HepG2 (cell line): ENCODE results near the gene DEFB124. TPM values are rescaled to one million over a fixed set of nuclear protein-coding genes. Genes with fewer than 3 reads are reported as not detected.
"Not testable (repeated sequence)": the region's sequence is repeated elsewhere in the genome, so short reads cannot be mapped to it uniquely, and the experiment has no call there.

Source experiments
- ATAC-seq: fragments of 200-7000 bp; cut with Tn5 transposase; 3 replicates; pipeline ENCODE4 v1.9.1; 2020; ENCODE audit warnings: mild to moderate bottlenecking, moderate library complexity
- BruUV-seq: library from RNA; stranded (reverse); fragments of 400-500 nt; replicated peaks from 2 replicates; lab custom pipeline; 2021; lab: Mats Ljungman, UMichigan
- CTCF ChIA-PET: fragments of 300-600 bp; formaldehyde crosslinking; extraction: SDS; loops from one replicate; lab custom pipeline; 2021; ENCODE audit warnings: low total read pairs, inconsistent platforms, low intra/inter-chr PET ratio; lab: Yijun Ruan, JAX
- POLR2A ChIA-PET: fragments of 350-600 bp; sonication (Branson Sonifier 250); formaldehyde crosslinking; loops from one replicate; lab custom pipeline; 2020; ENCODE audit warnings: antibody characterized with exemption, inconsistent platforms; lab: Yijun Ruan, JAX
- DNase-seq: peaks from one replicate; pipeline ENCODE4 v3.0.0-alpha.2; 2015; ENCODE audit warnings: low spot score
- FAIRE-seq: peaks from 3 replicates; lab custom pipeline; 2011; peaks lifted over from hg19 to GRCh38; lab: Jason Lieb, UNC
- H2AFZ ChIP-seq: one replicate; pipeline ENCODE4 v1.6.1; 2011; ENCODE audit warnings: low read length, inconsistent platforms
- H3K27ac ChIP-seq: fragments of 300-600 bp; 3 replicates; pipeline ENCODE4 v1.8.0; 2011; ENCODE audit warnings: mixed run types, mild to moderate bottlenecking, mixed read lengths, low read length, inconsistent platforms; ENCODE audit not compliant: insufficient read depth; ENCODE audit errors: extremely low read length
- H3K27me3 ChIP-seq, 2 experiments: fragments of 200-600 bp in 1 of 2; 2 replicates in 1 of 2; 3 replicates in 1 of 2; pipeline versions ENCODE4 v1.6.0 to v1.8.0; 2011; ENCODE audit warnings: low read length in 2 of 2, mild to moderate bottlenecking in 2 of 2, moderate library complexity in 2 of 2, inconsistent platforms in 1 of 2; ENCODE audit not compliant: insufficient read depth in 2 of 2, control insufficient read depth in 1 of 2
- H3K36me3 ChIP-seq, 2 experiments: fragments of 200-600 bp in 1 of 2; replicated peaks in 1 of 2; 2 replicates in 1 of 2; 3 replicates in 1 of 2; pipeline versions ENCODE4 v1.5.1 to v1.8.0; 2011; ENCODE audit warnings: low read length in 2 of 2, inconsistent platforms in 1 of 2; ENCODE audit not compliant: insufficient read depth in 2 of 2, control insufficient read depth in 1 of 2
- H3K4me1 ChIP-seq: 2 replicates; pipeline ENCODE4 v1.5.1; 2012; ENCODE audit warnings: low read length, inconsistent platforms; ENCODE audit not compliant: insufficient read depth
- H3K4me2 ChIP-seq: 2 replicates; pipeline ENCODE4 v1.6.0; 2011; ENCODE audit warnings: low read depth, low read length, inconsistent platforms
- H3K4me3 ChIP-seq, 3 experiments: fragments of 200-600 bp in 1 of 3; sonication (generic), shearing (Covaris generic) in 1 of 3; replicated peaks in 1 of 3; 2 replicates each; pipeline ENCODE4 v1.5.1; 2011 to 2016; ENCODE audit warnings: low read length in 3 of 3, inconsistent platforms in 2 of 3, low read depth in 2 of 3, mild to moderate bottlenecking in 2 of 3, control low read depth in 1 of 3, mixed read lengths in 1 of 3; ENCODE audit not compliant: insufficient read depth in 1 of 3
- H3K79me2 ChIP-seq: one replicate; pipeline ENCODE4 v1.6.1; 2011; ENCODE audit warnings: low read length, inconsistent platforms; ENCODE audit not compliant: insufficient read depth
- H3K9ac ChIP-seq: 2 replicates; pipeline ENCODE4 v1.6.0; 2011; ENCODE audit warnings: mild to moderate bottlenecking, low read depth, low read length, inconsistent platforms; ENCODE audit not compliant: insufficient read depth
- H3K9me3 ChIP-seq: 2 replicates; pipeline ENCODE4 v1.5.1; 2012; ENCODE audit warnings: mild to moderate bottlenecking, low read length
- H4K20me1 ChIP-seq: 2 replicates; pipeline ENCODE4 v1.6.0; 2011; ENCODE audit warnings: inconsistent platforms, mild to moderate bottlenecking, low read length, moderate library complexity; ENCODE audit not compliant: insufficient read depth
- MAFF ChIP-seq: IDR thresholded peaks from 2 replicates; pipeline ENCODE4 v1.6.1; 2011; ENCODE audit warnings: low read depth, low read length, improper control_type of control experiment
- MAFK ChIP-seq, 2 experiments: IDR thresholded peaks in 1 of 2; conservative IDR thresholded peaks in 1 of 2; 2 replicates each; pipeline ENCODE4 v1.6.1; 2011; ENCODE audit warnings: improper control_type of control experiment in 2 of 2, low read length in 2 of 2
- XRCC5 ChIP-seq: fragments of 200-400 bp; formaldehyde crosslinking; optimal IDR thresholded peaks from 2 replicates; pipeline ENCODE3; 2017; ENCODE audit warnings: mild to moderate bottlenecking, low read length
- ZBTB20 ChIP-seq: sonication (generic); formaldehyde crosslinking; IDR thresholded peaks from 2 replicates; pipeline ENCODE4 v1.8.1; 2023; ENCODE audit warnings: missing genetic modification reagents, low read depth, mild to moderate bottlenecking, borderline replicate concordance
- WGBS: methylation state at CpG from one replicate; pipeline ENCODE4 v1.1.6; 2017; ENCODE audit warnings: low lambda C conversion rate; 5-methylcytosine and 5-hydroxymethylcytosine counted together
- in situ Hi-C: cut with HindIII; loops from 2 replicates; pipeline ENCODE4 v1.10.0; 2017; ENCODE audit warnings: low pct_unique_long_range_greater_than_20kb; ENCODE audit not compliant: extremely low pct_ligation_motif_present
- intact Hi-C: fragments of 100-400 bp; cut with micrococcal nuclease; formaldehyde crosslinking; loops from one replicate; pipeline ENCODE4 v1.10.0; 2022; ENCODE audit not compliant: unreplicated experiment
- polyA plus RNA-seq, 8 experiments: library from polyadenylated mRNA; depleted of rRNA in 3 of 8; stranded (reverse) in 7 of 8; unstranded in 1 of 8; fragments of >200 nt; fragmentation: Illumina TruSeq in 4 of 8; extraction: Trizol in 4 of 8; gene quantifications; 2 replicates each; pipeline versions ENCODE4 v1.2.1 to v1.2.3, GENCODE V29; 2011 to 2016; ENCODE audit warnings: low read depth in 4 of 8, missing spikeins in 1 of 8, mixed read lengths in 1 of 8; ENCODE audit not compliant: insufficient read depth in 1 of 8
- total RNA-seq, 5 experiments: library from RNA; depleted of rRNA; stranded (reverse); fragments of >200 nt; fragmentation: Illumina TruSeq; extraction: Trizol; gene quantifications; 2 replicates each; pipeline ENCODE4 v1.2.3, GENCODE V29; 2016; ENCODE audit warnings: low read depth in 1 of 5
- TF ChIP-seq, protein P1 (sequence below): IDR thresholded peaks from 2 replicates; pipeline ENCODE4 v1.6.1; 2018; ENCODE audit warnings: missing genetic modification reagents

DEFB124 gene
- total and polyA plus RNA-seq, 2 of the 13 experiments (the other 11 are each of a cell fraction or from before 2014, with no cell fraction given): not detected

DNA sequence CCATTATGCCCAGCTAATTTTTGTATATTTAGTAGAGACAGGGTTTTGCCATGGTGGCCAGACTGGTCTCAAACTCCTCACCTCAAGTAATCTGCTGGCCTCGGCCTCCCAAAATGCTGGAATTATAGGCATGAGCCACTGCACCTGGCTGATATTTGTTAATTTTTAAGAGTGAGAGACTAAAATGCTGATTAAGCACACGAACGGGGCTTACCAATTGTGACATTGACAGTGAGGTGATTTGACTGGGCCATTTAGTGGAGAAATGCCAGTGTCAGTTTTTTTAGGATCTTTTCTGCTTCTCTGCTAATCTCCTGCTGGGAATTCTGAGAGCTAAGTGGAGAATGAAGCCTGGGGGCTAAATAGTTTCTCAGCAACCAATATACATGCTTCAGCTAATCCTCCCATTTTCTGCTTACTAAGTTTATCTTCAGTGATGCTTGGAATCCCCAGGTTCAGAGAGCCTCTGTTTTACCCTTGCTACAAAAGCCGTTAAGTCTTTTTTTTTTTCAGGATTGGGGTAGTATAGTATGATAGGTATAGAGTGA lies 44.3 kb downstream of the DEFB124 start:
- no peak for FAIRE-seq
- in situ Hi-C loops: no loop called here
- H3K4me1 ChIP-seq: no peaks in the 10 kb centered on the region
- H3K4me3 ChIP-seq: no peak overlapping the region
- H3K9me3 ChIP-seq: no peaks in the 10 kb centered on the region
- ATAC-seq: no peak
- H3K79me2 ChIP-seq: no peaks in the 10 kb centered on the region
- no TSS peak for BruUV-seq
- POLR2A ChIA-PET: no interaction called here
- DNase-seq: no peak
- intact Hi-C loops: no loop called here
- H4K20me1 ChIP-seq: no peaks in the 10 kb centered on the region
- no peak overlapping the region for H3K27ac ChIP-seq
- WGBS: 5% methylated on average over 4 of the region's 4 CpGs
- no peaks in the 10 kb centered on the region for H3K36me3 ChIP-seq
- CTCF ChIA-PET: no interaction called here
- no peak overlapping the region for H3K9ac ChIP-seq
- H3K4me2 ChIP-seq: no peak overlapping the region
- peaks cover 1 to 5% of the 10 kb centered on the region in 2 experiments; a peak in 2 of 5 replicates for H3K27me3 ChIP-seq
- no peak overlapping the region for H2AFZ ChIP-seq
- peak; percentile 74 for TF ChIP-seq MAFF
- TF ChIP-seq MAFK (conservative IDR thresholded peaks at IDR 0.05 in 1 of 2, IDR thresholded peaks at IDR 0.05 in 1 of 2; ENCODE audit: low read length in 2 of 2): peak; percentile 72 to 80
- TF ChIP-seq XRCC5: no peak
- TF ChIP-seq, protein P1, sequence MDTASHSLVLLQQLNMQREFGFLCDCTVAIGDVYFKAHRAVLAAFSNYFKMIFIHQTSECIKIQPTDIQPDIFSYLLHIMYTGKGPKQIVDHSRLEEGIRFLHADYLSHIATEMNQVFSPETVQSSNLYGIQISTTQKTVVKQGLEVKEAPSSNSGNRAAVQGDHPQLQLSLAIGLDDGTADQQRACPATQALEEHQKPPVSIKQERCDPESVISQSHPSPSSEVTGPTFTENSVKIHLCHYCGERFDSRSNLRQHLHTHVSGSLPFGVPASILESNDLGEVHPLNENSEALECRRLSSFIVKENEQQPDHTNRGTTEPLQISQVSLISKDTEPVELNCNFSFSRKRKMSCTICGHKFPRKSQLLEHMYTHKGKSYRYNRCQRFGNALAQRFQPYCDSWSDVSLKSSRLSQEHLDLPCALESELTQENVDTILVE: no peak
- no peak for TF ChIP-seq ZBTB20

DNA sequence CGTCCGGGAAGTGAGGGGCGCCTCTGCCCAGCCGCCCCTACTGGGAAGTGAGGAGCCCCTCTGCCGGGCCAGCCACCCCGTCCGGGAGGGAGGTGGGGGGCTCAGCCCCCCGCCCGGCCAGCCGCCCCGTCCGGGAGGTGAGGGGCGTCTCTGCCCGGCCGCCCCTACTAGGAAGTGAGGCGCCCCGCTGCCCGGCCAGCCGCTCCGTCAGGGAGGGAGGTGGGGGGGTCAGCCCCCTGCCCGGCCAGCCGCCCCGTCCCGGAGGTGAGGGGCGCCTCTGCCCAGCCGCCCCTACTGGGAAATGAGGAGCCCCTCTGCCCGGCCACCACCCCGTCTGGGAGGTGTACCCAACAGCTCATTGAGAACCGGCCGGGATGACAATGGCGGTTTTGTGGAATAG lies 47.4 kb downstream of the DEFB124 start:
- H3K4me3 ChIP-seq, CTCF ChIA-PET, POLR2A ChIA-PET: not testable (repeated sequence)

DNA sequence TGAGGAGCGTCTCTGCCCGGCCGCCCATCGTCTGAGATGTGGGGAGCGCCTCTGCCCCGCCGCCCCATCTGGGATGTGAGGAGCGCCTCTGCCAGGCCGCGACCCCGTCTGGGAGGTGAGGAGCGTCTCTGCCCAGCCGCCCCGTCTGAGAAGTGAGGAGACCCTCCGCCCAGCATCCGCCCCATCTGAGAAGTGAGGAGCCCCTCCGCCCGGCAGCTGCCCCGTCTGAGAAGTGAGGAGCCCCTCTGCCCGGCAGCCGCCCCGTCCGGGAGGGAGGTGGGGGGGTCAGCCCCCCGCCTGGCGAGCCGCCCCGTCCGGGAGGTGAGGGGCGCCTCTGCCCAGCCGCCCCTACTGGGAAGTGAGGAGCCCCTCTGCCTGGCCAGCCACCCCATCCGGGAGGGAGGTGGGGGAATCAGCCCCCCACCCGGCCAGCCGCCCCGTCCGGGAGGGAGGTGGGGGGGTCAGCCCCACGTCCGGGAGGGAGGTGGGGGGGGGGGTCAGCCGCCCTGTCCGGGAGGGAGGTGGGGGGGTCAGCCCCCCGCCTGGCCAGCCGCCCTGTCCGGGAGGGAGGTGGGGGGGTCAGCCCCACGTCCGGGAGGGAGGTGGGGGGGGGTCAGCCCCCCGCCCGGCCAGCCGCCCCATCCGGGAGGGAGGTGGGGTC lies 47.9 kb downstream of the DEFB124 start:
- POLR2A ChIA-PET, in situ Hi-C loops, H3K4me2 ChIP-seq, H3K79me2 ChIP-seq, H3K36me3 ChIP-seq, FAIRE-seq, H3K27me3 ChIP-seq, CTCF ChIA-PET, H3K9ac ChIP-seq, H2AFZ ChIP-seq, BruUV-seq, H4K20me1 ChIP-seq, DNase-seq, H3K4me3 ChIP-seq, ATAC-seq, H3K9me3 ChIP-seq, H3K4me1 ChIP-seq, intact Hi-C loops, H3K27ac ChIP-seq: not testable (repeated sequence)
- WGBS: 84% methylated on average over 28 of the region's 48 CpGs

More for the DNA sequence above, 47.4 kb downstream of the DEFB124 start:
- H2AFZ ChIP-seq, H3K4me1 ChIP-seq, H3K9me3 ChIP-seq, ATAC-seq, H3K36me3 ChIP-seq, BruUV-seq, H3K79me2 ChIP-seq, DNase-seq, intact Hi-C loops, H3K4me2 ChIP-seq, H3K27ac ChIP-seq, H4K20me1 ChIP-seq, in situ Hi-C loops, H3K27me3 ChIP-seq, H3K9ac ChIP-seq, FAIRE-seq: not testable (repeated sequence)
- 79% methylated on average over 22 of the region's 31 CpGs for WGBS
